Mesothelial cell of epicardium (in vitro differentiated cells): ENCODE measurements around the gene UGT2A2. TPM values are rescaled to one million over a fixed set of nuclear protein-coding genes. Genes with fewer than 3 reads are reported as not detected.
"Not testable (repeated sequence)": the region's sequence is repeated elsewhere in the genome, so short reads cannot be mapped to it uniquely, and the experiment has no call there.

Experiments
- DNase-seq, 2 experiments: peaks; one replicate each; pipeline ENCODE4 v3.0.0; 2021; ENCODE audit warnings: low spot score in 2 of 2; ENCODE audit not compliant: unreplicated experiment in 2 of 2
- H3K27ac Mint-ChIP-seq: 2 replicates; pipeline ENCODE4 v1.8.0; 2021; ENCODE audit warnings: mixed read lengths
- H3K27me3 Mint-ChIP-seq: 2 replicates; pipeline ENCODE4 v1.8.0; 2021; ENCODE audit warnings: low read depth, mixed read lengths
- H3K36me3 Mint-ChIP-seq: 2 replicates; pipeline ENCODE4 v1.8.0; 2021; ENCODE audit warnings: mixed read lengths
- H3K4me1 Mint-ChIP-seq: 2 replicates; pipeline ENCODE4 v1.8.0; 2021; ENCODE audit warnings: mixed read lengths
- H3K4me3 Mint-ChIP-seq: 2 replicates; pipeline ENCODE4 v1.8.0; 2021; ENCODE audit warnings: mild to moderate bottlenecking, moderate library complexity, mixed read lengths
- H3K9me3 Mint-ChIP-seq: 2 replicates; pipeline ENCODE4 v1.8.0; 2021; ENCODE audit warnings: mixed read lengths
- total RNA-seq: library from RNA; stranded (reverse); gene quantifications from 3 replicates; pipeline ENCODE4 v1.2.1, GENCODE V29; 2021
- TF ChIP-seq, protein P1 (sequence below): fragments of 200-600 bp; sonication (generic); IDR thresholded peaks from one replicate; pipeline ENCODE4 v1.5.0; 2021; ENCODE audit warnings: antibody characterized with exemption; ENCODE audit not compliant: unreplicated experiment

Gene UGT2A2
- total RNA-seq, result not detected in 3 replicates

DNA sequence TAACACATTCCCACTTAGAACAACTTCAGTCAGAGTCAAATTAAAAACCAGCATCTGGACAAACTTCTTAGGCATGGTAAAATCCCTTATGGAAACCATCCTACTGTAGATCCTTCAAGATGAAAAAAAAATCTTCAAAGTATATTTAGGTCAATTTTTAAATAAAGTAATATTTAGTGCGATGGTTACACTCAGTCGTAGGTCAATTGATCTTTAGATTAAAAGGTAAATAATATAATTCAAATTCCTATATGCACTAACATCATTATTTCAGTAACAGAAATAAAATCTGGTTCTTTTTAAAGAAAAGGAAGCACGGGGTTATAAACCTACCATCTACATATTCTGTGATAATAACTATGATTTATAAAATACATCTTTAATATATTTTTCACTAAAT, at the start of gene UGT2A2:
UGT2A2 (minus strand) TSS at position 101 of the 400 bp plus-strand sequence; CDS start at position 99, 2 bp downstream.
- no peaks in the 10 kb centered on the region for H3K36me3 Mint-ChIP-seq
- DNase-seq, result no peak
- H3K27me3 Mint-ChIP-seq, result no peaks in the 10 kb centered on the region
- H3K4me3 Mint-ChIP-seq, result no peak within 1 kb of the TSS
- no peak within 1 kb of the TSS for H3K27ac Mint-ChIP-seq
- TF ChIP-seq, protein P1, sequence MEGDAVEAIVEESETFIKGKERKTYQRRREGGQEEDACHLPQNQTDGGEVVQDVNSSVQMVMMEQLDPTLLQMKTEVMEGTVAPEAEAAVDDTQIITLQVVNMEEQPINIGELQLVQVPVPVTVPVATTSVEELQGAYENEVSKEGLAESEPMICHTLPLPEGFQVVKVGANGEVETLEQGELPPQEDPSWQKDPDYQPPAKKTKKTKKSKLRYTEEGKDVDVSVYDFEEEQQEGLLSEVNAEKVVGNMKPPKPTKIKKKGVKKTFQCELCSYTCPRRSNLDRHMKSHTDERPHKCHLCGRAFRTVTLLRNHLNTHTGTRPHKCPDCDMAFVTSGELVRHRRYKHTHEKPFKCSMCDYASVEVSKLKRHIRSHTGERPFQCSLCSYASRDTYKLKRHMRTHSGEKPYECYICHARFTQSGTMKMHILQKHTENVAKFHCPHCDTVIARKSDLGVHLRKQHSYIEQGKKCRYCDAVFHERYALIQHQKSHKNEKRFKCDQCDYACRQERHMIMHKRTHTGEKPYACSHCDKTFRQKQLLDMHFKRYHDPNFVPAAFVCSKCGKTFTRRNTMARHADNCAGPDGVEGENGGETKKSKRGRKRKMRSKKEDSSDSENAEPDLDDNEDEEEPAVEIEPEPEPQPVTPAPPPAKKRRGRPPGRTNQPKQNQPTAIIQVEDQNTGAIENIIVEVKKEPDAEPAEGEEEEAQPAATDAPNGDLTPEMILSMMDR, result no peak
- H3K4me1 Mint-ChIP-seq, result no peaks in the 10 kb centered on the region
- H3K9me3 Mint-ChIP-seq, result no peaks in the 10 kb centered on the region

DNA sequence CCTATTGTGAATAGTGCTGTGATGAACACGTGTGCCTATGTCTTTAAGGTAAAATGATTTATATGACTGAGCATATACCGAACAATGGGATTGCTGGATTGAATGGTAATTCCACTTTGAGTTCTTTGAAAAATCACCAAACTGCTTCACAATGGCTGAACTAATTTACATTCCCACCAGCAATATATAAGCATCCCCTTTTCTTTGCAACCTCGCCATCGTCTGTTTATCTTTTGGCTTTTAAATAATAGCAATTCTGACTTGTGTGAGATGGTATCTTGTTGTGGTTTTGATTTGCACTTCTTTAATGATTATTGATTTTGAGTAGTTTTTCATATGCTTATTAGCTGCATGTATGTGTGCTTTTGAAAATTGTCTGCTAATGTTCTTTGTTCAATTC, 45.4 kb upstream of the UGT2A2 start:
- TF ChIP-seq, protein P1, result no peak
- no peaks in the 10 kb centered on the region for H3K36me3 Mint-ChIP-seq

DNA sequence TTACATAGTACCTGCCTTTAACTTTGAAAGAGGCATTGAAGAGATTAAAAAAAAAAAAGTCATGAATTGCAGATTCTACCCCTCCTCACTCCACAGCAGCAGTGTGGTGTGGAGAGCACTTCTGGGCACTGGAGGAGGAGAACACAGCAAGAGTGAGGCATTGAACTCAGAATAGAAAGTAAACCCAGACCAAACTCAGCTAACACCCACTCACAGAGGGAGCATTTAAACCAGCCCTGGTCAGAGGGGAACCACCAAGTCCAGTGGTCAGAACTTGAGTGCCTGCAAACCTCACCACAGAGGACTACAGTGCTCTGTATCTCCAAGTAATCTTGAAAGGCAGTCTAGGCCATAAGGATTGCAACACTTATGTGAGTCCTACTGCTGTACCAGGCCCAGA, 29.2 kb upstream of the UGT2A2 start:
- Mint-ChIP-seq H3K36me3 (no peaks in the 10 kb centered on the region), H3K9me3 (peaks cover 6% of the 10 kb centered on the region), H3K27ac (no peak overlapping the region), H3K4me3 (no peak overlapping the region), H3K27me3 (no peaks in the 10 kb centered on the region), H3K4me1 (no peaks in the 10 kb centered on the region)
- DNase-seq, result no peak
- TF ChIP-seq, protein P1, result no peak

More for the DNA sequence above, 45.4 kb upstream of the UGT2A2 start:
- no peak for DNase-seq
- peaks cover 2% of the 10 kb centered on the region for H3K27me3 Mint-ChIP-seq
- no peak overlapping the region for H3K4me3 Mint-ChIP-seq
- no peaks in the 10 kb centered on the region for H3K9me3 Mint-ChIP-seq
- H3K4me1 Mint-ChIP-seq, result peaks cover 5% of the 10 kb centered on the region
- H3K27ac Mint-ChIP-seq, result no peak overlapping the region

DNA sequence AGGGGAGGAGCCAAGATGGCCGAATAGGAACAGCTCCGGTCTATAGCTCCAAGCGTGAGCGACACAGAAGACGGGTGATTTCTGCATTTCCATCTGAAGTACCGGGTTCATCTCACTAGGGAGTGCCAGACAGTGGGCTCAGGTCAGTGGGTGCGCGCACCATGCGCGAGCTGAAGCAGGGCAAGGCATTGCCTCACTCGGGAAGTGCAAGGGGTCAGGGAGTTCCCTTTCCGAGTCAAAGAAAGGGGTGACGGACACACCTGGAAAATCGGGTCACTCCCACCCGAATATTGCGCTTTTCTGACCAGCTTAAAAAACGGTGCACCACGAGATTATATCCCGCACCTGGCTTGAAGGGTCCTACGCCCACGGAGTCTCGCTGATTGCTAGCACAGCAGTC, 24.6 kb upstream of the UGT2A2 start:
- H3K27ac Mint-ChIP-seq, H3K4me3 Mint-ChIP-seq, H3K4me1 Mint-ChIP-seq, DNase-seq, H3K27me3 Mint-ChIP-seq, H3K36me3 Mint-ChIP-seq: not testable (repeated sequence)
- peaks cover 35% of the 10 kb centered on the region for H3K9me3 Mint-ChIP-seq

DNA sequence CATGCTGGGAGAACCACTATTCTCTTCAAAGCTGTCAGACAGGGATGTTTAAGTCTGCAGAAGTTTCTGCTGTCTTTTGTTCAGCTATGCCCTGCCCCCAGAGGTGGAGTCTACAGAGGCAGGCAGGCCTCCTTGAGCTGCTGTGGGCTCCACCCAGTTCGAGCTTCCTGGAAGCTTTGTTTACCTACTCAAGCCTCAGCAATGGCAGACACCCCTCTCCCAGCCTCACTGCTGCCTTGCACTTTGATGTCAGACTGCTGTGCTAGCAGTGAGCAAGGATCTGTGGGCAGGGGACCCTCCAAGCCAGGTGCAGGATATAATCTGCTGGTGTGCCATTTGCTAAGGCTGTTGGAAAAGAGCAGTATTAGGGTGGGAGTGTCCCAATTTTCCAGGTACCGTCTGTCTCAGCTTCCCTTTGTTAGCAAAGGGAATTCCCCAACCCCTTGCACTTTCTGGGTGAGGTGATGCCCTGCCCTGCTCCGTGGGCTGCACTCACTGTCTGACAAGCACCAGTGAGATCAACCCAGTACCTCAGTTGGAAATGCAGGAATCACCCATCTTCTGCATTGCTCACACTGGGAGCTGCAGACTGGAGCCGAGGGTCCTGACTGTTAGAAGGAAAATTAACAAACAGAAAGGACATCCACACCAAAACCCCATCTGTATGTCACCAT, 21.8 kb upstream of the UGT2A2 start:
- H3K9me3 Mint-ChIP-seq, result peaks cover 33% of the 10 kb centered on the region

DNA sequence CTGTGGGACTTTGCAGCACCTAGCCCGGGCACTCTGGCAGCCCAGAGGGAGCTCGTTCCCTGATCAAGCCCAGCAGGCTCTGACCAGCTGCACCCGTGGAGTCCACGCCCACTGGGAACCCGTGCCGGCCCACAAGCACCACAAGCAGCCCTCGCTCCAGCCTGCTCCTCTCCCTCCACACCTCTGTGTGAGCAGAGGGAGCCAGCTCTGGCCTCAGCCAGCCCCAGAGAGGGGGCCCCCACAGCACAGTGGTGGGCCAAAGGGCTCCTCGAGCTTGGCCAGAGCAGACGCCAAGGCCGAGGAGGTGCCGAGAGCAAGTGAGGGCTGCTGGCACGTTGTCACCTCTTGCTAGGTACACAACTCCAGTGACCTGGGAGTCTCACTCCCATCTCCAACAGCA, 18.7 kb upstream of the UGT2A2 start:
- Mint-ChIP-seq H3K27me3 (no peaks in the 10 kb centered on the region), H3K27ac (no peak overlapping the region), H3K4me1 (peaks cover 3% of the 10 kb centered on the region), H3K36me3 (no peaks in the 10 kb centered on the region), H3K9me3 (peaks cover 27% of the 10 kb centered on the region), H3K4me3 (no peak overlapping the region)
- TF ChIP-seq, protein P1, result no peak
- no peak for DNase-seq

More for the DNA sequence above, 21.8 kb upstream of the UGT2A2 start:
- H3K27ac Mint-ChIP-seq, DNase-seq, H3K4me1 Mint-ChIP-seq, H3K4me3 Mint-ChIP-seq, H3K36me3 Mint-ChIP-seq, H3K27me3 Mint-ChIP-seq: not testable (repeated sequence)
